ENCODE data around the gene TMEM120B.

Gene TMEM120B

GRCh38 chr12:121770388-121770787 lies 57.8 kb downstream of the TMEM120B start:
- no peaks in the 10 kb centered on the region for H3K9me3 ChIP-seq (ENCODE audit: severe bottlenecking)
- H3K36me3 ChIP-seq (ENCODE audit: low read depth): peaks cover 6% of the 10 kb centered on the region
- H3K27ac ChIP-seq (ENCODE audit: poor library complexity, severe bottlenecking): no peak overlapping the region
- no peaks in the 10 kb centered on the region for H3K4me1 ChIP-seq (ENCODE audit: insufficient read depth, poor library complexity, severe bottlenecking)
- DNase-seq (ENCODE audit: low spot score): no peak
- H3K27me3 ChIP-seq (ENCODE audit: insufficient read depth, poor library complexity, severe bottlenecking): no peaks in the 10 kb centered on the region
- no peak overlapping the region for H3K4me3 ChIP-seq (ENCODE audit: severe bottlenecking)
- no peak for ATAC-seq (ENCODE audit: low read depth)
- TF ChIP-seq CTCF (IDR thresholded peaks at IDR 0.05; ENCODE audit: poor library complexity, severe bottlenecking): no peak

- Histone ChIP-seq H3K4me1 (ENCODE audit: insufficient read depth, poor library complexity, severe bottlenecking) (no peaks in the 10 kb centered on the region), H3K4me3 (ENCODE audit: severe bottlenecking) (no peak overlapping the region), H3K27me3 (ENCODE audit: insufficient read depth, poor library complexity, severe bottlenecking) (no peaks in the 10 kb centered on the region), H3K9me3 (ENCODE audit: severe bottlenecking) (no peaks in the 10 kb centered on the region), H3K36me3 (ENCODE audit: low read depth) (peaks cover 3% of the 10 kb centered on the region; the same call in 1 of the 2 replicates), H3K27ac (ENCODE audit: poor library complexity, severe bottlenecking) (no peak overlapping the region)
- DNase-seq (ENCODE audit: low spot score) (no peak), ATAC-seq (ENCODE audit: low read depth) (no peak)
- no peak for TF ChIP-seq CTCF (IDR thresholded peaks at IDR 0.05; ENCODE audit: poor library complexity, severe bottlenecking)
Observed at GRCh38 chr12:121770813-121771625, 58.5 kb downstream of the TMEM120B start.

GRCh38 chr12:121773011-121773777 lies 60.6 kb downstream of the TMEM120B start:
- TF ChIP-seq CTCF (IDR thresholded peaks at IDR 0.05; ENCODE audit: poor library complexity, severe bottlenecking): peak; percentile 92
- H3K4me3 ChIP-seq (ENCODE audit: severe bottlenecking): no peak overlapping the region
- H3K36me3 ChIP-seq (ENCODE audit: low read depth): peaks cover 3% of the 10 kb centered on the region; the same call in 1 of the 2 replicates
- ATAC-seq (ENCODE audit: low read depth) (peak; percentile 69), DNase-seq (ENCODE audit: low spot score) (no peak)
- no peaks in the 10 kb centered on the region for H3K27me3 ChIP-seq (ENCODE audit: insufficient read depth, poor library complexity, severe bottlenecking)
- H3K9me3 ChIP-seq (ENCODE audit: severe bottlenecking): no peaks in the 10 kb centered on the region
- no peaks in the 10 kb centered on the region for H3K4me1 ChIP-seq (ENCODE audit: insufficient read depth, poor library complexity, severe bottlenecking)
- no peak overlapping the region for H3K27ac ChIP-seq (ENCODE audit: poor library complexity, severe bottlenecking)

GRCh38 chr12:121774968-121775474 lies 62.5 kb downstream of the TMEM120B start:
- no peak overlapping the region for H3K4me3 ChIP-seq (ENCODE audit: severe bottlenecking)
- peaks cover 16% of the 10 kb centered on the region for H3K36me3 ChIP-seq (ENCODE audit: low read depth)
- no peak for TF ChIP-seq CTCF (IDR thresholded peaks at IDR 0.05; ENCODE audit: poor library complexity, severe bottlenecking)
- no peak overlapping the region for H3K27ac ChIP-seq (ENCODE audit: poor library complexity, severe bottlenecking)
- ATAC-seq (ENCODE audit: low read depth) (no peak), DNase-seq (ENCODE audit: low spot score) (no peak)
- H3K27me3 ChIP-seq (ENCODE audit: insufficient read depth, poor library complexity, severe bottlenecking): no peaks in the 10 kb centered on the region
- no peaks in the 10 kb centered on the region for H3K4me1 ChIP-seq (ENCODE audit: insufficient read depth, poor library complexity, severe bottlenecking)
- no peaks in the 10 kb centered on the region for H3K9me3 ChIP-seq (ENCODE audit: severe bottlenecking)
